ENCODE data around the gene TNNC1. TPM values are rescaled to one million over a fixed set of nuclear protein-coding genes. Genes with fewer than 3 reads are reported as not detected.

Gene TNNC1
- total and polyA plus RNA-seq, 9 of the 15 experiments (the other 6 are each of a cell fraction or from before 2014, with no cell fraction given), result 0.08 to 0.85 (median 0.42) TPM; not detected in 4

DNA sequence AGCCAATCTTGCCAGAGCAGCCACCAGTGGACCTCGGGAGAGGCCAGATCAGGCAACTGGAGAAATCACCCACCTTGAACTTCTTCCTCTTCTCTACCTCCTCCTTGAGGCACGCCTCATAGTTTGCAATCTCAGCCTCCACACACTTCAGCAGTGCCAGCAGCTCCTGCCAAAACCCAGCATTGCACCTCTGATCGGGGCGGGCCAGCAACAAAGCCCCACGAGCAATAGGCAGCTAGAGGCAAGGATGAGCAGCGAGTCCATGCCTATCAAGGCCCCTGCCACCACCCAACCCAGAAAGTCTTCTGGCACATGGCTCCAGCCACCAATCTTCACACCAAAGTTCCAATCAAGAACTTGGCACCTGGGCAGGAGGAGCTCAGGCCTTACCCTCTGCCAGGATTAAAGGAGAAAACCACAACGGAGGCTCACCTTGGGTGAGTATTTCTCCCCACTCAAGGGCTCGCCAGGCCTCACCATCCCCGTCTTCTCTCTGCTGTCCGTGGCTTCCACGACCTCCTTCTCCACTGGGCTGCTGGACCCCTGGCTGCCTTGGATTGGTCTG is 51.1 kb downstream of the TNNC1 start (continued):
- TF ChIP-seq MYBL2 (IDR thresholded peaks at IDR 0.05; ENCODE audit: low read depth) (no peak), MYBL2 (CRISPR knock-in tag; IDR thresholded peaks at IDR 0.05; ENCODE audit: borderline replicate concordance) (no peak), RBM34 (IDR thresholded peaks at IDR 0.05; ENCODE audit: borderline replicate concordance, insufficient read depth, low read length) (no peak)

DNA sequence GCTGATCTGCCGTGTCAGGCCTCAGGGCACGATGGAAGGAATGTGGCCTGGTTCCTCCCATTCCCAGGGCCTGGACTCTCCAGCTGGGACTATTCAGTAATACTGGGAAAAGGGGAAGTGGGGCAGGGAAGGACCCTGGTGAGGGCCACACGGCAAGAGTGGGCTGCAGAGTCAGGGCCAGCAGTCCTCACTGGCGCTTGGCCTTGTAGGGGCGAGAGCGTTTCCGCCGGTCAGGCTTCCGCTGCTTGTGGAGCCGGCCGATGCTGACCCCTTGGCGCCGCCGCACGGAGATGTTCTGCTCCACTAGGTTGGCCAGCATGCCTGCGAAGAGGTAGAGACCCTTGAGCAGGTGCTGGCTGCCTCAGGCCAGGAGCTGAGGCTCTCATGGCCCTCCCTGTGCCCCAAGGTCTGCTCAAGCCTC is 51.7 kb downstream of the TNNC1 start:
- no peaks in the 10 kb centered on the region for H3K79me2 ChIP-seq (ENCODE audit: control insufficient read depth, insufficient read depth, low read length)
- FAIRE-seq (no peak), DNase-seq (ENCODE audit: extremely low read depth in 1 of 4, low spot score in 3 of 4) (no peak), ATAC-seq (no peak)
- 0 out of 4 replicates have a peak overlapping the region, but pooled peaks of 1 of the 2 experiments have one; percentile 52 for H3K9ac ChIP-seq (ENCODE audit: insufficient read depth in 1 of 2, low read depth in 2 of 2, low read length in 2 of 2)
- BruUV-seq (replicated peaks), result no TSS peak
- no peaks in the 10 kb centered on the region for H3K9me3 ChIP-seq (replicated peaks; ENCODE audit: control insufficient read depth, insufficient read depth, low read depth, low read length)
- no peaks in the 10 kb centered on the region for H4K20me1 ChIP-seq (replicated peaks; ENCODE audit: control insufficient read depth, insufficient read depth, low read length)
- no peak for TF ChIP-seq ZBTB1 (CRISPR knock-in tag; IDR thresholded peaks at IDR 0.05; ENCODE audit: borderline replicate concordance, low read depth)
- TF ChIP-seq, protein P1, sequence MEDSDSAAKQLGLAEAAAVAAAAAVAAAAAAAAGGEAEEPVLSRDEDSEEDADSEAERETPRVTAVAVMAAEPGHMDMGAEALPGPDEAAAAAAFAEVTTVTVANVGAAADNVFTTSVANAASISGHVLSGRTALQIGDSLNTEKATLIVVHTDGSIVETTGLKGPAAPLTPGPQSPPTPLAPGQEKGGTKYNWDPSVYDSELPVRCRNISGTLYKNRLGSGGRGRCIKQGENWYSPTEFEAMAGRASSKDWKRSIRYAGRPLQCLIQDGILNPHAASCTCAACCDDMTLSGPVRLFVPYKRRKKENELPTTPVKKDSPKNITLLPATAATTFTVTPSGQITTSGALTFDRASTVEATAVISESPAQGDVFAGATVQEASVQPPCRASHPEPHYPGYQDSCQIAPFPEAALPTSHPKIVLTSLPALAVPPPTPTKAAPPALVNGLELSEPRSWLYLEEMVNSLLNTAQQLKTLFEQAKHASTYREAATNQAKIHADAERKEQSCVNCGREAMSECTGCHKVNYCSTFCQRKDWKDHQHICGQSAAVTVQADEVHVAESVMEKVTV (CRISPR knock-in tag; IDR thresholded peaks at IDR 0.05), result no peak
- TF ChIP-seq RBFOX2 (IDR thresholded peaks at IDR 0.05; ENCODE audit: low read depth, low read length), result peak; percentile 54; the same call in 1 of the 2 replicates
- no peak for TF ChIP-seq FOXP1 (CRISPR knock-in tag; IDR thresholded peaks at IDR 0.05)
- TF ChIP-seq, protein P2, sequence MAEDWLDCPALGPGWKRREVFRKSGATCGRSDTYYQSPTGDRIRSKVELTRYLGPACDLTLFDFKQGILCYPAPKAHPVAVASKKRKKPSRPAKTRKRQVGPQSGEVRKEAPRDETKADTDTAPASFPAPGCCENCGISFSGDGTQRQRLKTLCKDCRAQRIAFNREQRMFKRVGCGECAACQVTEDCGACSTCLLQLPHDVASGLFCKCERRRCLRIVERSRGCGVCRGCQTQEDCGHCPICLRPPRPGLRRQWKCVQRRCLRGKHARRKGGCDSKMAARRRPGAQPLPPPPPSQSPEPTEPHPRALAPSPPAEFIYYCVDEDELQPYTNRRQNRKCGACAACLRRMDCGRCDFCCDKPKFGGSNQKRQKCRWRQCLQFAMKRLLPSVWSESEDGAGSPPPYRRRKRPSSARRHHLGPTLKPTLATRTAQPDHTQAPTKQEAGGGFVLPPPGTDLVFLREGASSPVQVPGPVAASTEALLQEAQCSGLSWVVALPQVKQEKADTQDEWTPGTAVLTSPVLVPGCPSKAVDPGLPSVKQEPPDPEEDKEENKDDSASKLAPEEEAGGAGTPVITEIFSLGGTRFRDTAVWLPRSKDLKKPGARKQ (CRISPR knock-in tag; IDR thresholded peaks at IDR 0.05), result no peak
- no peak for TF ChIP-seq CHD2 (IDR thresholded peaks at IDR 0.05; ENCODE audit: low read depth, low read length)
- TF ChIP-seq SPI1 (IDR thresholded peaks at IDR 0.05; ENCODE audit: borderline replicate concordance, low read depth, low read length), result peak; percentile 56; the same call in 1 of the 2 replicates
- no peak for TF ChIP-seq SP1 (CRISPR knock-in tag; IDR thresholded peaks at IDR 0.05)
- no peak for TF ChIP-seq MIER1 (IDR thresholded peaks at IDR 0.05; ENCODE audit: low read depth)
- TF ChIP-seq ZNF146 (CRISPR knock-in tag; IDR thresholded peaks at IDR 0.05; ENCODE audit: unreplicated experiment), result no peak
- no peak for TF ChIP-seq RUNX1 (IDR thresholded peaks at IDR 0.05; ENCODE audit: low read depth)
- TF ChIP-seq CREB1 (IDR thresholded peaks at IDR 0.05), result no peak
- TF ChIP-seq CREB1 (CRISPR knock-in tag; IDR thresholded peaks at IDR 0.05), result no peak
- no peak overlapping the region for H3K27ac ChIP-seq (ENCODE audit: extremely low read depth, low read depth, low read length)
- in situ Hi-C loops (cut with MboI) (no loop called here), intact Hi-C loops (cut with micrococcal nuclease) (no loop called here)
- H3K27me3 ChIP-seq (ENCODE audit: control insufficient read depth in 2 of 2, insufficient read depth in 2 of 2, low read length in 2 of 2), result no peaks in the 10 kb centered on the region
- POLR2A ChIA-PET, result interaction anchor here (2.1 kb wide), 1 partner anchor 13 kb away, joined by 9 read pairs; no protein-coding TSS in a partner anchor
- H3K4me1 ChIP-seq (replicated peaks in 1 of 2; ENCODE audit: control insufficient read depth in 2 of 2, insufficient read depth in 2 of 2, low read length in 2 of 2), result peaks cover 7 to 27% of the 10 kb centered on the region in 2 experiments; a peak in 4 of 5 replicates
- no peak overlapping the region for H2AFZ ChIP-seq (ENCODE audit: low read depth, low read length)
- no peak overlapping the region for H3K4me3 ChIP-seq
- 99% methylated on average over 10 of the region's 16 CpGs for WGBS (ENCODE audit: insufficient coverage, low coverage, missing lambda C conversion rate)
- H3K9me1 ChIP-seq (ENCODE audit: control insufficient read depth, insufficient read depth, low read length), result peaks cover 3% of the 10 kb centered on the region
- H3K4me2 ChIP-seq (ENCODE audit: insufficient read depth, low read length), result no peak overlapping the region
- CTCF ChIA-PET (ENCODE audit: low intra/inter-chr PET ratio), result no interaction called here
- H3K36me3 ChIP-seq (ENCODE audit: control insufficient read depth, insufficient read depth, low read length), result peaks cover 59% of the 10 kb centered on the region; the same call in 1 of the 3 replicates

All from K562 (cell line).